Astrocyte of the spinal cord (primary cell): ENCODE data around the gene LARP1.

Source experiments
- DNase-seq: peaks from one replicate; pipeline ENCODE4 v3.0.0; 2011; ENCODE audit warnings: low read depth, low spot score
- H3K4me3 ChIP-seq: 2 replicates; pipeline ENCODE4 v1.5.1; 2011; ENCODE audit warnings: low read depth, mild to moderate bottlenecking, low read length, moderate library complexity
- CTCF ChIP-seq: IDR thresholded peaks from 2 replicates; pipeline ENCODE4 v1.5.1; 2012; ENCODE audit warnings: low read depth, mild to moderate bottlenecking, low read length, inconsistent platforms
- in situ Hi-C: cut with HindIII; loops from 2 replicates; pipeline ENCODE4 v1.10.0; 2017; ENCODE audit warnings: low sequenced_read_pairs

Gene LARP1

DNA sequence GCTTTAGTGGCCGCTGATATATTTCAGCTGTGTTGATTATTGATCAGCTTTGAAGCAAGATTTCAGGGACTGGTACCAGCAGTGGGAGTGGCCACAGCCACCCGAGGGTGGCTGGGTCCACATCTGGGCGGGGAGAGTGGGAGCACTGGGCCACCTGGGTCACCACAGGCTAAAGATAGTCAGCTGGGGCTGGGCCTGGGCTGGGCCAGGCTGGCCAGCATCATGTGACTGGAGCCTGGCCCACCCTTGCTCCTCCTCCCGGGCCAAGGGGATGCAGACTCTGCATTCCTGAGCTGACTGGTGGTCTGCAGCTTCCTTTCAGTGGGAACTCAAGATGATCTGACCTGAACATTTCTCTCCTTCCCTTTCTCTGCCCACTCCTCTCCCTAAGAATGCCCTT is 27.1 kb downstream of the LARP1 start:
- no peak for TF ChIP-seq CTCF
- no peak overlapping the region for H3K4me3 ChIP-seq

DNA sequence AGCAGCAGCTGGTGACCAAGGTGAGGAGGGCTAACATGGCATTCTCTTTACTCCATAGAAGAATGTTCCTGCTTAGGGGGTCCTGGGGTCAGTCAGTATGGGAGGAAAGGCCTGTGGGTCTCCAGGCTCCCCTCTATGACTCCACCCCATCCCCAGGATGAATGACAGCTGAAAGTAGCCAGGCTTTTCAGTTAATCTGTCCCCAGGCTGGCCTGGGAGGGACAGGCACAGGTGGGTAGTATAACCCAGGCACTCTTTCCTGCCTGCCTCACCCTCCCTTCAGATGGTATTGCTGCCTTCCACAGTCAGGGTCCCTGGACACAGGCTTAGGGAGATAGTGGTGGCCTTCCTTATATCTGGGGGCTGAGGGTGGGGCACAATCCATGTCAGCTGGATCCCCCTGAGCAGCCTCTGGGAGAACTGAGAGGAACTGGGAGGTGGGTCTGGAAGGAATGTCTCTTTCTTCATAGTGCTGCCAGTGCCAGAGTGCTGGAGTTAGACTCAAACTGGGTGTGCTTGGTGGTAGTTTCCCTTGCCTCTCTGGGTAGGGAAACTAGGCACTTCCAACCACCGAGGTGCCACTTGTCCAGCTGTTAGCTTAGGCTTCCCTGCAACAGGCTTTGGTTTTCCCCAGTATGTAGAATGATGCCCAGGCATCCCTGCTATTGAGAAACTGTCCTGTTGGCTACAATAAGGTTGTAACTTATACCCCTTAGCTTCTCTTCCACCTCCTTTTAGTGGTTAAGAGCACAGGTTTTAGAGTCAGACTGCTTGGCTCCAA is 27.8 kb downstream of the LARP1 start:
- DNase-seq = no peak
- TF ChIP-seq CTCF = no peak
- no peak overlapping the region for H3K4me3 ChIP-seq
- in situ Hi-C loops = no loop called here

More for the DNA sequence above, 27.1 kb downstream of the LARP1 start:
- in situ Hi-C loops = no loop called here
- no peak for DNase-seq

DNA sequence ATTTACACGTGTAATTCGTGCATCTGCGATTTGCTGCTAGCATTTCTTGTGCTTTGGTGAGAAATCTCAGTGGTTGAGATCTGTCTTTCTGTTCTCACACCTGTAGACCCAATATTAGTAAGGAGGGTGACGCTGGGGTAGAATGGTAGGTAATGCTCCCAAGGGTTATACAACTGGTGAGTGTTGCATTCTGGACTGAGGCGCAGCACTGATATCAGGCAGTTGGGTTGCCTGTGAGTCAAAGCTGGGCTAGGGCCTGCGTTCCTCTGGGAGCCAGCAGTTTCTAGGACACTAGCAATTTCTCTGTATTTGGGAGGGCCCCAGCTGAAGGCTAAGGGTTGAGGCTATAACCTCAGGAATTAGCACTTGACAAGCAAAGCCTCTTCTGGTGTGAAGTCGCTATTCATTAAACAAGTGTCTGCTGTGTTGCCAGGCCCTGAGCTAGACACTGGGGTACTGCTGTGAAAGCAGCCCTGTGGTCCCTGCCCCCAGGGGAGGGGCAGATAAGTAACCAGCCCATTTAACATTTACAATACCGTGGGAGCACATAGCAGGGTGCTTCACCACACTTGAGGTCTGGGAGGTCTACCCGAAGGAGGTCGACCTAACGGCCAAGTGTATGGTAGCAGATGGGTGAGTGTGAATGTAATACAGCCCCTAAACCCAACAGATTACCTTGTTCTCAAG is 28.7 kb downstream of the LARP1 start:
- H3K4me3 ChIP-seq = no peak overlapping the region
- no peak for TF ChIP-seq CTCF
- in situ Hi-C loops = no loop called here
- DNase-seq = peak; percentile 25

DNA sequence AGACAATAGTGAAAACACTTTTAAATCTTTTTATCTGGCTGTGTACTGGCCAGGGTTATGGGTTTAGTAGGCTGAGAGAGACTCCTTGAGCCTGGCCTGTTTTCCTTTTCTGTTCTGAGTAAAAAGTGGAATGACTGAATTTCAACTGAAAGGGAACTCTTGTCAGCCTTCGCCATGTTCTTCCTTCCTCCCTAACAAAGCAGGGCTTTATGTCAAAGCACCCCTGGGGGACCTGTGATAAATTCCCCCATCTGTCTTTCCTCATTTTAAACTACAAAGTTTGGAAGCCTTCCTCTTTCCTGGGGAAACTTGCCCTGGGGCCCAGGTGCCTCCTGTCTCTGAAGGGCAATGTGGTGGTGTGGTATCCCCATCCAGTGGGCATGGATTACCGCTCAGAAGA is 29.7 kb downstream of the LARP1 start:
- no peak for TF ChIP-seq CTCF
- in situ Hi-C loops = no loop called here
- H3K4me3 ChIP-seq = no peak overlapping the region
- DNase-seq = no peak

- H3K4me3 ChIP-seq = no peak overlapping the region
- no peak for TF ChIP-seq CTCF
- in situ Hi-C loops = no loop called here
- DNase-seq = no peak
Measured at GRCh38 chr5:154786414-154786813, 31.2 kb downstream of the LARP1 start.

DNA sequence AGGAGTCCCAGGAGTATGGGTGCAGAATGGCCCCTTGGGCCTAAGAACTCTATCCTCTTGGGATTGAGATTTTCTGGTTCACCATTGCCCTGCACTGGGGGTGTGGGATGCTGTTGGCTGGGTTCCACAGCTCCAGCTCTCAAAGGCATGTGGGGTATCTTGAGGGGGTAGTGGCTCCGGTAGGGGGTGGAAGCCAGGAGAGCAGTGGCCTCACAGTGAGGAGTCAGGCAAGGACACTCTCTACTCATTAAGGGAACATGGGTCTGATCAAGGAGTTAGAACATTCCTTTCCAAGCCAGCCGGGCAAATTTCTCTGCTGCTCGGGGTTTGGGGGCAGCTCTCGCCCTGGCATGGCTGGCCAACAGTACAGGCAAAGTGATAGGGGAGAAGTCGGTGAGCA is 33.0 kb downstream of the LARP1 start:
- H3K4me3 ChIP-seq = no peak overlapping the region
- no peak for TF ChIP-seq CTCF
- in situ Hi-C loops = no loop called here
- no peak for DNase-seq
